CD4-positive, alpha-beta T cell treated with Interleukin-1 beta for 1 hour (primary cell): ENCODE results near the gene HSD17B2.

Source experiments
- DNase-seq, 2 donors: peaks; one replicate each; pipeline ENCODE4 v3.0.0-alpha.2; 2020 to 2022

HSD17B2 gene

DNA sequence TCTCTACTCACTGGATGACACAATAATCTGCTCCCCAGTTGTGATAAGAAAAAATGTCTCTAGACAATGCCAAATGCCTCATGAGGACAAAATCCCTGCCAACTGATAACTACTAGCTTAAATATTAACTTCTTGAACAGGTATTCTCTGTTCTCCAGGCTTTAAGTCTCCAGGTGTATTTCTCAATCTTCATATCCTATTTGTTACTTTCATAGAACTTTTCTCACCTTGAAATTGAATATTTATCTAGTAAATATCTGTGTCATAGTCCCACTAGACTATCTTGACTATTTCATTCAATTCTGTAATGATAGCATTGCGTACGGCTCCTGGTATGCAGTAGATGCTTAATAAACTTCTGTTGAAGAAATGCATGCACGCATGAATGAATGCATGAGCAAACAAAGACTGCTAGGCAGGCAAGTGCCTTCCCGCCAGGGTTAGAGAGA is 15.9 kb downstream of the HSD17B2 start:
- no peak for DNase-seq

DNA sequence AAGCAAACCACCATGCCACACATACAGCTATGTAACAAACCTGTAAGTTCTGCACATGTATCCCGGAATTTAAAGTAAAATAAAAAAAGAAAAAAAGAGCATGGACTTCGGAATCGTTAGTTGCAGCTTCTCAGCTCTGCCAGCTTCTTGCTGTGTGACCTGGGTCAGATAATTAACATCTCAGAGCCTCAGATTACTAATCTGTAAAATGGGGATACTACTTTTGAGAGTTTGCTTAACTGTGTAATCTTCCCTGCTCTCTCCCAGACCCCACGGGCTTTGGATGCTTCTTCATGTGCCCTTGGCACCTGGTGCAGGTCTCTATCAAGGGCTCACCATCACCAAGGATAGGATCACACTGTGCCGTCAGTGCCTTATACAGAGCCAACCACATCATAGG is 16.6 kb downstream of the HSD17B2 start:
- DNase-seq = no peak

DNA sequence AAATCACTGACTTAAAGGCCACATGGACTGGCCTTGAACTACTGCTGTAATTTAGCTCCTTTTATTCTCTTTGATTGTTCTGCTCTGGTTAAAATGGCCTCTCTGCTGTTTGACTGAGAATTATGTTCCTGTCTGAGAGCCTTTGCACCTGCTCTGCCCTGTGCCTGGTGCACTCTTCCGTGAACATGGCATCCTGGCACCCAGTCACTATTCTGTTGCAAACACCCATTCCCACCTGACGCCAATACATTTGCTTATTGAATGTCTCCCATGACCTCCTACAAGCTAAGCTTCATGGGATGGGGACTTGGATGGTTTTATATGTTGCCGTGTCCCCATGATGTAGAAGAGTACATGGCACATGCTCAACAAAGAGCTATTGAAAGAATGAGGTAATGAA is 20.1 kb downstream of the HSD17B2 start:
- no peak for DNase-seq

DNA sequence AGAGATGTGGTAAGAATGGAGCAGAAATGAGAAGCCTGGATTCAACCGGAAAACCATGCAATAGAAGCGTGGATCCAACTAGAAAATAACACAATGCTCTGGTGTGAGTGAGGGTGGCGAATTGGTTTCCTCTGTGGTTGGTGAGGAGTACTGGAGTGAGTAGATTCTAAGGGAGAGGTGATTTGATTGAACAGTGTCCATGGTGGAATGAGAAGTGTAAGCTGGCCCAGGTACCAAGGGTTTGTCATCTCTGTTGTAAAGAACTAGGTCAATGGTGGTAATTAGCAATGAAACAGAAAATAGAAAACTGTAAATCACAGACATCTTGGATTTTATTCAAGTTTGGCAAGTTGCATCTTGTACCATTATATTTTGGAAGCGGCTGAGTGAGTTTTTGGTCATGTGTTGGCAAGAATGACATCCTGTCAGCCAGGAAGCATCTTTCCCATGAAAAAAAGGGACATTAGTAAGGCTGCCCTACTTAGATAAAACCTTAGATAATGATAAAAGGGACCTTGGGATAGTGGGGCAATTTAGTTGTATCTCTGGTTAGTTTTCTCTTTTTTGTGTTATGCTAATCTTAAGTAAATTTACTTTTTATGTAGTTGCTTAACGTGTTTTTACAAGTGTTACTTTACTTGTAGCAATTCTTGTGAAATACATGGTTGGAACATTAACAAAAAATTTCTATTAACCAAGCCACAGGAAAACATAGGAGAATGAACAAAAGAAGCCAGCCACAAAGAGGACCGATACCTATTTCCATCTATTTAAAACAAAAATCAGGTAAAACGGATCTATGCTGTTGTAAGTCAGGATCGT is 20.9 kb downstream of the HSD17B2 start:
- no peak for DNase-seq

DNA sequence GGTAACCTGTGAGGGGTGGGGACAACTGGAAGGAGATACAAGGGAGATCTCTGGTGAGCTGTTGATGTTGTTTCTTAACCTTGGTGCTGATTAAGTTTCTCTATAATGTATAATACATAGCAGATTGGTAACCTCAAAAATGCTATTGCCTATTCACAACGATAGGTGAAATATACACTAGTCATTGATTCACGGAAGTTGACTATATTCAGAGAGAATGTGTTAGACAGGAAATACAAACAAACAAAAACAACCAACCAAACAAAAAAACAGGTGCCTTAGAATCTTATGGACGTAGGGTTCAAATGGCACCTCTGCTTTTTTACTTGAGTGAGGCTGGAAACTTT is 21.5 kb downstream of the HSD17B2 start:
- DNase-seq = no peak

DNA sequence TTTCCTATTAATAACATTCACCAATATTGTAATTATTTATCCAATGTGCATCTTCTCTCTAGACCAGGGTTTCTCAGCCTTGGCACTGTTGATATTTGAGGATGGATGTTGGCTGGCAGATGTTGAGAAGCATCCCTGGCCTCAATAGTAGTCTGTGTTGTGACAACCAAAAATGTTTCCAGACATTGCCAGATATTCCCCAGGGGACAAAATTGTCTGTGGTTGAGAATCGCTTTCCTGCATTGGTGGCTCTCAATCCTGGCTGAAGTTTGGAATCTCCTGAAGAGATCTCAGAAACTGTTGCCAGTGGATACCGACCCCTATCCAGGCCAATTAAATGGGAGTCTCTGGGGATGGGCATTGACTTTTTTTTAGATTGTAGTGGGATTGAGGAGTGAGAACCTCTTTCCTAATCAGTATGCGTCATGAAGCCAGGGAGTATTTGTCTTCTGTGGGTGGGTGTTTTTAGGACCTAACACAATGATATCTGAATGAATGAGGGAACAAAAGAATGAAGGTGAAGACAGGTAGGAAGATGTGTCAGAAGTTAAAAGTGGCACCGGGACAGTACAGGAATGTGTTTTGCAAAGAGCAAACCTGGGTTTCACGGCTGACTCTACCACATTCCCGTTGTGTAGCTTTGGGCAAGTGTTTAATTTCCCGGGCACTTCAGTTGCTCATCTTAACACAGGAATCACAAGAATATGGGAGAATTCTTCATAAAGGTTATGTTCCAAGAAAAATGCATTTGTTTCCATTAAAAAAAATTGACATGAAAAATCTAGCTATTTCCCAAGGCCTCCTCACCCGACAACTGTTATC is 24.3 kb downstream of the HSD17B2 start:
- DNase-seq = no peak

DNA sequence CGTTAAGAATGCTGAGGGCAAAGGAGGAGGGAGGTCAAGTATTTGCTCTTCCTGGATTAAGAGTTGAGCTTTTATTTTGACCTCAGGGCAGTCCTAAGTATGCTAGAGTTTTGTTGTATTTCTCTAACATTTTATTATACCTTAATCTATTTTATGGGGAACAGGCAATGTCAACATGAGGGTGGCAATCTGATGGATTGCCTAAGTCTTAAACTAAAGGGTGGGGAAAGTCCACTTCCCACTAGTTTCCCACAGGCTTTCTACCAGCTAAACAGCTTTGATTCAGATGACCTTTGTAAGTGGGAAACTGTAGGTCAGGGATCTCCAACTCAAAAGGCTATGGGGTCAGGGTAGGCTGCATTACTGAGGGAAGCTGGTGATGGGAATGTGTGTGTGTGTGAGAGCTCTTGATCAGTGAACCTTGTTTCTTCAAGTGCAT is 24.9 kb downstream of the HSD17B2 start:
- DNase-seq = no peak

DNA sequence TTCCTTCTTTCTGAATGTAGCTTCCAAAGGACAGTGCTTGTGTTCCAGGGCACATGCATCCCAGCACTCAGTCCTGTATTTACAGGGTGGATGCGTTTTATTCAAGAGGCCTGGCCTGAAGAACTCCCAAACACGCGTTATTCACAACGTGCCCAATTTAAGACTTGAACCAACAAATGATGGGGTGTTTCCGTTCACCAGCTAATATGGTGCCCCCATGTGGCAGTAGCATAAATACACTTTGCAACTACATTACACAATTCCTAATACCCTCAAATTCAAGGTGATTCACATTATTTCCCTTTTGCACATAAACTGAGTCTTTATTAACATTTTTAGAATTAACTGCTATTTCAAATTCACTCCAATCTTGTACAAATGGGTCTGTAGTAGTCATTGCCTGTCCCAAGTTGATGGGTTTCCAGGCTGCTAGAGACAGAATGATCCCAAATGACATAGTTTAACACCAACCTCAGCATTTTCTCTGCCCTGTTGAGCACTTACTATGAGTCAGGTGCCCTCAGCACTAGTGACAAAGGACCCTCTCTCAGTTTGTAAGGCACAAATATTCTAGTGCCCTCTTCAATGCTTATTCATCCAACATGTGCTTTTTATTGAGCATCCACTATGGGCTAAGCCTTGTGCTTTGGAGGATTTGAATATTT is 26.9 kb downstream of the HSD17B2 start:
- peak in 1 of 2 donors; percentile 7 for DNase-seq

DNA sequence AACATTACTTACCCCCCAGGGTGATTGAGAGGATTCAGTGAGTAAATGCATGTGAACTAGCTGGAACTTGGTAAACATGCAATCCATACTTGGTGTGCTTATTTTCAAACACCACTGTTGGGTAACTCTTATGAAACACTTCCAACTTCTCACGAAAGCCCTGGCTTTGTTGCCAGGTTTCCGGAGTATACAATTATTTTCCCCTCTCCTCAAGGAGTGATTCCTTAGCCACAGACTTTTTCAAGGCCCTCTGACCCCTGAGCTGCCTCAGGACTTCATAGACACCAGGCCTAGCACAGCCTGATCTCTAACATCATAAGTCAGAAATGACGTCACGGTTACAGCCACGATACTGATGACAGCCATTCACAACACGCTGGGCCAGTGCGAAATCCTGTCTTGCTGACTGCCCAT is 27.6 kb downstream of the HSD17B2 start:
- DNase-seq = no peak

DNA sequence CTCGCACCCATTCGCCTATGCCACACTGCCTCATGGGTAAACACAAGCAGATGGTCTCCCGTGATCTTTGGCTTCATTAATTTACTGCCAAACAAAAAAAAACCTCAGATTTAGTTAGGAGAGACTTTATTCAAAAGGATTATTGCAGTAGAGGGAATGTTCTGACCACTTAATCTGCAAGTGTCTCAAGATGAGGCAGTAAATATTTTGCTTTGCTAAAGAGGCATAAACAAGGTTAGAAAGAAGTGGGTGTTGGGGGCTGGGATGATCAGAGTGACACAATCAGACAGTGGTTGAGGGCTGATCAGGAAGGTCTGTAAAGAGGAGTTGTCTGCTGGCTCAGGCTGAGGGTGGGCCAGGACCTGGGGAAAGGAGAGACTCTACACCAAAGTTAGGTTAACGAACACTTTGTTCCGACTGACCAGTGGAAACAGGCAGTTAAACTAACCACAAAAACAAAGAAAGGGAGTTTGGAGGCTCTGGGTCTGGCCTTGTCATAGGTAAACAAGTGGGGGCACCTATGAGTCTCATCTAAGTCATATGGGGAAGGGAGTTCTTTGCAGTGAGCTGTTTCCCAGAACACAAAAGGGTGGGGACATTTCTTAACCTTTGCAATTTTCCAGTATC is 28.5 kb downstream of the HSD17B2 start:
- DNase-seq = no peak

DNA sequence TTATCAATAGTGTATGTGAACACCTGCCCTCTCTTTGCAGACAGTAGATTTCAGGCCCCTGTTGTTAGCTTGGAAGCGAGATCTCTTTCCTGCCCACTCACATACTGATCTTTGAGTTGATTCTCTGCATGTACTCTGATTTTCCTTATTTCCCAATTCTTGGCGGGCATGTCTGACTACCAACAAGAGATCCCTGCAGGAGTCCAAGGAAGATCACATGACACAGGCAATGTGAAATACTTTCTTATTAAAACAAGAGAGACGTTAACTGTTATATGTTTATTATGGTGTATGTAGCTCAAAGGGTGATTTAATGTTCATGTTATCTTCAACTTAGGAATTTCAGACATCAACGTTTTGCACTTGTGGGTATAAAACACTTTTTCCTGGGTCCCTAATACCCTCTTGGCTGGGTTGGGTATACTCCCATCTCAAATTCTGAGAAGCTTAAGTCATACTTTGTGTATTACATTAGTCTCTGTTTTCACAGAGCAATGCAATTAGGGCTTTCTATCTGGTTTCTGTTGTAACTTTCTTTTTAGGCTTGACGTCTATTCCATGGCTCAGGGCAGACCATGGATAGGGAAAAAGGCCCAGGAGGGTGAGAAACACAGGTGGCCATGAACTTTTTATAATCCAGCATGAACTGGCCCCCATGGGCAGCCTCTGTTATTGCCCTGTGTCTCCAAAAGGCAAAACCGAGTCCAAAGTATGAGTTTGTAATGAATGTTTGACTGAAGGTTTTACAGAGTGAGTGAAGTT is 32.2 kb downstream of the HSD17B2 start:
- no peak for DNase-seq

DNA sequence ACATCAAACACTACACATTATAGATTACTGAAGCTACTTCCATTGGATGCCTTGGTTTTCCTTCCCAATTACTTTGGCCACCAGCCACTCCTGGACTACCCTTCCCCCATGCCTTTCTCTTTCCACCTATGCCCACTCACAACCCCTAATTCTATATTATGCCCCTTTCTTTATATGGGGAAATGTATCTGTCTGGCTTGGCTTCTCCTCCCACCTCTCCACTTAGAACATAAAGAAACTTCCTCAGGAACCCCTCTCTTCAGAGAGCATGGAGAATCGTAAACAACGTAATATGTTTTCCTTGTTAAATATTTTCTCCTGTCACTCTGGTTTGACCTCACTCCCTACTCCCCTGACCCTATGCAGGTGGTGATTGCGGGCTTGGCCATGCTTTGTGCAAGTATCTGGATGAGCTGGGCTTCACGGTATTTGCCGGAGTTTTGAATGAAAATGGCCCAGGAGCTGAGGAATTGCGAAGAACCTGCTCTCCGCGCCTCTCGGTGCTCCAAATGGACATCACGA is 32.8 kb downstream of the HSD17B2 start:
- no peak for DNase-seq

DNA sequence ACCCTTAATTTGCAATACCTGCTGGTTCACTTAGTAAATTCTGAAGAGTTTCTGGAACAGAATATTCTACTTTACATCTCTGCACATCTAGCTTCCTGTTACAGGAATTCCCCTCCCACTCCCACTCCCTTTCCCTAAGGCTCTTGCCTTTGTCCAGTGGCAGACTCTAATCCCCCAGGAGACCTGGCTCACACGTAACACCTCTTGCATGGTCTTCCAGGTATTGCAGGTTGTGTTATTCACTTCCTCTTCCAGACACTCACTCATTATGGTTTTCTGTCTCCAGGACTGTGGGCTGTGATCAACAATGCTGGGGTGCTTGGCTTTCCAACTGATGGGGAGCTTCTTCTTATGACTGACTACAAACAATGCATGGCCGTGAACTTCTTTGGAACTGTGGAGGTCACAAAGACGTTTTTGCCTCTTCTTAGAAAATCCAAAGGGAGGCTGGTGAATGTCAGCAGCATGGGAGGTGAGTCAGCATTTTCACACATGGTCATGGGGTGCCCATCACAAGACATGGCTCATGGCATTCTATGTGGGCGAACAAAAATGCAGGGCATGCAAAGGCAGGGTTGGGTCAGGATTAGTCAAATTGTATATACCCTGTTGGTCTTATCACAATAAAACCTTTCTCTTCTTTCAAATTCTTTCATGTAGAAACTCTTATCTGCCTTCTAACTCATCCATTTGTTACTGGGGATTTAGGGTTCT is 35.8 kb downstream of the HSD17B2 start:
- DNase-seq = no peak

DNA sequence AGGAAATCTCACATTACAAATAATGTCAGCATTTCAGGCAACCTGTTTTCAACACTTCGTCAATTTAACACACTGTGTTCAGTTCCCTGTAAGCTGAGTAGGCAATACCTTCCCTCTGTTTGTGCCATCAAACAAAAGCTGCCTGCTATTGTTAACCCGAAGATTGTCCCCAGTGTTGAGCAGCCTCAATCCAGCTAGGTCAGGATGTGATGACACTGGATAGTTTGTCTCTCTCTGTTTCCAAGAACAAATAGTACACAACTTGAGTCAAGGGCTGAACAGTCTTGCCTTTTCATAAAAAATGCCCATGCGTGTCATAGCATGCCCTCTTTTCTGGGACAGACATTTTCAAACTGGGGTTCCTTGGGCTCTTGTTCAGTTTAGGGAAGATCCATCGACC is 36.4 kb downstream of the HSD17B2 start:
- no peak for DNase-seq

DNA sequence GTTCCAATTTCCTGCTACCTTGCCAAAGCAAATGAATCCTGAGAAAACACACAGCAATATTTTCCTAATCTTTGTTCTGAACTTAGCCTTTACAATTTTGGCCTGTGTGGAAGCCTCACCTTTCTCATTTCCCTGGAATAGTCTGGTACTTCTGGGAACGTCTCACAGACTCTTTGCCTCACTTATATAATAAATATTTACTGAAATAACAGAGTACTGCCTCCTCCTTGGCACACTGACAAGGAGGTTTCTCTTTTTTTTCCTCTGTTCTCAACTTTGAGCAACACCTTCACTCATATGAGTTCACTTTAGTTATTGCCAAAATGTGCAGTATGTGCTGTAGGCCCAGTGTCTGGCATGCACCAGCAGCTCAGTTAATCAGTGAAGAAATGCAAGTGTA is 37.3 kb downstream of the HSD17B2 start:
- DNase-seq = no peak

DNA sequence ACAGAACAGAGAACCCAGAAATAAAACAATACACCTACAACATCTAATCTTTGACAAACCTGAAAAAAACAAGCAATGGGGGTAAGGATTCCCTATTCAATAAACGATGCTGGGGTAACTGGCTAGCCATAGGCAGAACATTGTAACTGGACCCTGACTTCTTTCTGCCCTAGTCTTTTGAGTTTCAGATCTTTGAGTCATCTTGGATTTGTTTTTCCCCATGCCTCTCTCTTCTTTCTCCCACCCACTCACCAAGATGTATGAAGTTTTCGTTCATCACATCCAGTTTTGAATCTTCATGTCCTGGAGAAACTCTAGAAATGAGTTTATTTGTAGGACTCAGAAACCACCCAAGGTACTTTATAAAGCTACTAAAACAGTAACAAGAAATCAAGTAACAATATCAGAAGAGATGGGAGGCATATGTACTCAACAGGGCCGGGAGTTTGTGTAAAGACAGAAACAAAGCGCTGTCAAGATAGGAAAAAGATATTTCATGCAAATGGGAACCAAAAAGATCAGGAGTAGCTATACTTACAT is 39.0 kb downstream of the HSD17B2 start:
- DNase-seq = no peak

DNA sequence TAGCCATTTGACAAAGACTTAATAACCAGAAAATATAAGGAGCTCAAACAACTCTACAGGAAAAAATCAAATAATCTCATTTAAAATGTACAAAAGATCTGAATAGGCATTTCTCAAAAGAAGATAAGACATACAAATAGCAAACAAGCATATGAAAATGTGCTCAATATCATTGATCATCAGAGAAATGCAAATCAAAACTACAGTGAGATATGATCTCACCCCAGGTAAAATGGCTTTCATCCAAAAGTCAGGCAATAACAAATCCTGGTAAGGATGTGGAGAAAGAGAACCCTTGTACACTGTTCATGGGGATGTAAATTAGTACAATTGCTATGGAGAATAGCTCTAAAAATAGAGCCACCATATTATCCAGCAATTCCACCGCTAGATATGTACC is 43.1 kb downstream of the HSD17B2 start:
- no peak for DNase-seq

DNA sequence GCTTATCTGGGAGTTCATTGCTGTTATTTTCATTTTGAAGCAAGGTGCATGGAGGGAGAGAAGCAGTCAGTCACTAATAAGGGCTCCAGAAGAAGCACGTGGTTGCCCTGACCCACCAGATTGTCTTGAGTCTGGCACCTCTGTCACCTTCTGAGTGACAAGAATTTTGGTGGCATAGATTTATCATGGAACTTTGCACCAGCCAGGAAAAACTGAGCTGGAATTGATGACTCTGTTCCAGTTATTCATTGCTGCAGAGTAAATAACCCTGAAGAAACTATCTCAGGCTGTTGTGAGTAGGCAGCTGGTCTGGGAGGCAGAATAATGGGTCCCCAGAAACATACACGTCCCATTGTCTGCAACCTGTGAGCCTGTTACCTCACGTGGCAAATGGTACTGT is 44.8 kb downstream of the HSD17B2 start:
- no peak for DNase-seq

DNA sequence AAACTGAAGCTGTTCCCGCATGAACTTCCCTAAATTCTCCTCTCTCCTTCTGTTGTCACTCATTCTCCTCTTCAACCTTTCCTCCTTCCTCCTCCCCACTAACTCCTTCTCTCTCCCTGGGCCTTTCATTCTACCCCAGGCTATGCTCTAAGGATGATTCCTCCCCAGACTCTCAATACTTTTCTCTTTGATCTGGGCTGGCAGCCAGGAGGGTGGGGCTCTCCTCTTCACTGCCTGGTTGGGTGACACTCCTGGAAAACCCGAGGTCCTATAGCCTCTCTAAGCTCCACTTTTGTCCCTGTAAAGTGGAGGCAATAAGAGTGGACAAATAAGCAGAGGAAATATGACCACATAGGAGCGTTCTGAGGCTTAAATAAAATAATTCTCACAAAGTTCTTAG is 46.2 kb downstream of the HSD17B2 start:
- no peak for DNase-seq

DNA sequence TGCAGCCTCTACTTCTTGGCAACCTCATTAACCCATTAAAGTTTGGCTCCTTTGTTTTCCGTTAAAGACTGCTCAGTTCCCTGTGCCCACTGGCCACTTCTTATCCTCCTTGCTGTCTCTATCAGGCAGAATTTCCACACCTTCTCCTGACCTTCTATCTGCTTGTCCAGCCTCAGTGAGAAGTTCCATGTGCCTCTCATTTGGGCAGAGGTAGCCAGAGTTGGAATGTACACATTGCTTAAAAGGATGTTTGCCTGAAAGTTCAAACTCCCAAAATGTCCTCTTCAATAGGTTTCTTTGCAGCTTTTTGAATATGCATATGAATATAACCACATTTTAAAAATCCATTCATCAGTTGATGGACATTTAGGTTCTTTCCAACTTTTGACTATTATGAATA is 47.0 kb downstream of the HSD17B2 start:
- no peak for DNase-seq

DNA sequence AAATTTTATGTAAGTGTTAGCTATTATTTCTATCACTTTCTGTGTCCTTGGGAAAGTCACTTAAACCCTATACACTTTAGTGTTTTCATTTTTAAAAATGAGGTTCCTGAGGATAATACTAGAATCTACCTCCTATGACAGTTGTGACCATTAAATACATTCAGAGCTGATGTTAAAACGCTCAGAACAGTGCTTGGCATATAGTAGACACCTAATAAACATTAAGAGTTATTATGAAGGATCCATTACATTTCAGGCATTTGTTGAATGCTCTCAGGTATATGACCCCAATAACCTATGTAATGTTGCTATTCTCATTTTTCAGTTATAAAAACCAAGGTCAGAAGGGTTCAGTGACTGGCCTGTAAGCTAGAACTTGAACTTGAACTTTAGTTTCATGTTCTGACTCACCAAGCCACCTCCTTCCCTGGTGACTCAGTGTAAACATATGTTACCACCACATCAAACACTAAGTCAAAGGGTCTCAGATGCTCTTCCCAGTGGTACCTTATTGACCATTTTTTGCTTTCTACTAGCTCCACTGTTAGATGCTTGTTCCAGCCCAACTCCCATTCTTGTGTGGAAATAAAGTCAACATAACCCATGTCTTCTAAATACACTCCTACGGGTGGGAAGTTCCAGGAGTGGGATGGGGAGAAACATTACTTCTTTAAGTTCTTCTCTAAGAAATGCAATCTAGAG is 47.6 kb downstream of the HSD17B2 start:
- DNase-seq = no peak
